ES-I3 (cell line): ENCODE measurements around the gene ANKRD11.
"Not testable (repeated sequence)": the region's sequence is repeated elsewhere in the genome, so short reads cannot be mapped to it uniquely, and the experiment has no call there.

Experiments
- H3K36me3 ChIP-seq: 2 replicates; pipeline ENCODE4 v1.6.1; 2013; ENCODE audit warnings: mild to moderate bottlenecking, low read length, control low read depth, moderate library complexity; ENCODE audit not compliant: insufficient read depth
- H3K4me1 ChIP-seq: 2 replicates; pipeline ENCODE4 v1.6.1; 2013; ENCODE audit warnings: mild to moderate bottlenecking, control low read depth, low read length; ENCODE audit not compliant: insufficient read depth
- H3K9ac ChIP-seq: 2 replicates; pipeline ENCODE4 v1.6.1; 2013; ENCODE audit warnings: low read depth, mild to moderate bottlenecking, low read length, moderate library complexity
- H3K9me3 ChIP-seq: 2 replicates; pipeline ENCODE4 v1.6.1; 2013; ENCODE audit warnings: mild to moderate bottlenecking, low read length, moderate library complexity; ENCODE audit not compliant: control insufficient read depth, insufficient read depth

The ANKRD11 gene

GRCh38 chr16:89309438-89310122, 180.8 kb downstream of the ANKRD11 start:
- Histone ChIP-seq H3K9me3 (no peaks in the 10 kb centered on the region), H3K4me1 (0 out of 2 replicates have a peak, but pooled peaks cover 2% of the 10 kb centered on the region), H3K36me3 (peaks cover 3% of the 10 kb centered on the region; the same call in 1 of the 2 replicates), H3K9ac (no peak overlapping the region)

- Histone ChIP-seq H3K9ac (no peak overlapping the region), H3K9me3 (no peaks in the 10 kb centered on the region), H3K4me1 (no peaks in the 10 kb centered on the region), H3K36me3 (peaks cover 8% of the 10 kb centered on the region; the same call in 1 of the 2 replicates)
Measured at GRCh38 chr16:89308391-89309333, 181.7 kb downstream of the ANKRD11 start.

- H3K4me1 ChIP-seq, result no peaks in the 10 kb centered on the region
- H3K36me3 ChIP-seq, result 0 out of 2 replicates have a peak, but pooled peaks cover 5% of the 10 kb centered on the region
- H3K9me3 ChIP-seq, result no peaks in the 10 kb centered on the region
- no peak overlapping the region for H3K9ac ChIP-seq
Measured at GRCh38 chr16:89307421-89307805, 182.9 kb downstream of the ANKRD11 start.

GRCh38 chr16:89306457-89307420, 183.6 kb downstream of the ANKRD11 start:
- not testable (repeated sequence) for H3K9me3 ChIP-seq, H3K9ac ChIP-seq, H3K4me1 ChIP-seq, H3K36me3 ChIP-seq

GRCh38 chr16:89304941-89305705, 185.2 kb downstream of the ANKRD11 start:
- Histone ChIP-seq H3K9me3 (no peaks in the 10 kb centered on the region), H3K9ac (no peak overlapping the region), H3K4me1 (no peaks in the 10 kb centered on the region), H3K36me3 (peaks cover 8% of the 10 kb centered on the region; the same call in 1 of the 2 replicates)

GRCh38 chr16:89304181-89304851, 186.0 kb downstream of the ANKRD11 start:
- H3K9me3 ChIP-seq, result no peaks in the 10 kb centered on the region
- H3K4me1 ChIP-seq, result no peaks in the 10 kb centered on the region
- H3K9ac ChIP-seq, result no peak overlapping the region
- H3K36me3 ChIP-seq, result peaks cover 8% of the 10 kb centered on the region; the same call in 1 of the 2 replicates

- no peaks in the 10 kb centered on the region for H3K4me1 ChIP-seq
- H3K9me3 ChIP-seq, result no peaks in the 10 kb centered on the region
- no peak overlapping the region for H3K9ac ChIP-seq
- peaks cover 8% of the 10 kb centered on the region; the same call in 1 of the 2 replicates for H3K36me3 ChIP-seq
Measured at GRCh38 chr16:89303617-89304016, 186.7 kb downstream of the ANKRD11 start.

- Histone ChIP-seq H3K4me1 (peaks cover 12% of the 10 kb centered on the region), H3K9me3 (no peaks in the 10 kb centered on the region), H3K36me3 (peaks cover 8% of the 10 kb centered on the region), H3K9ac (no peak overlapping the region)
Measured at GRCh38 chr16:89300976-89301360, 189.4 kb downstream of the ANKRD11 start.

GRCh38 chr16:89300311-89300975, 189.9 kb downstream of the ANKRD11 start:
- Histone ChIP-seq H3K36me3 (peaks cover 8% of the 10 kb centered on the region), H3K9me3 (no peaks in the 10 kb centered on the region), H3K4me1 (peaks cover 12% of the 10 kb centered on the region), H3K9ac (no peak overlapping the region)

- H3K9me3 ChIP-seq, H3K9ac ChIP-seq, H3K36me3 ChIP-seq: not testable (repeated sequence)
- peaks cover 21% of the 10 kb centered on the region for H3K4me1 ChIP-seq
Measured at GRCh38 chr16:89299357-89300111, 190.8 kb downstream of the ANKRD11 start.

- Histone ChIP-seq H3K9ac (no peak overlapping the region), H3K4me1 (peaks cover 29% of the 10 kb centered on the region), H3K9me3 (no peaks in the 10 kb centered on the region), H3K36me3 (peaks cover 3% of the 10 kb centered on the region)
Measured at GRCh38 chr16:89298623-89299225, 191.6 kb downstream of the ANKRD11 start.
